SK-N-SH treated with all-trans-retinoic acid at 6 μM for 48 hours (cell line): ENCODE results near the gene SPRED3.

Experiments
- CSDC2 ChIP-seq: fragments of 250-450 bp; sonication (Bioruptor Pico); IDR thresholded peaks from 2 replicates; pipeline ENCODE4 v1.5.0; 2020; ENCODE audit warnings: mild to moderate bottlenecking, moderate library complexity
- OSR1 ChIP-seq: fragments of 250-450 bp; sonication (Bioruptor Pico); IDR thresholded peaks from 2 replicates; pipeline ENCODE4 v1.8.0; 2022; ENCODE audit warnings: moderate library complexity, mild to moderate bottlenecking, inconsistent platforms
- RARB ChIP-seq: fragments of 250-450 bp; sonication (Bioruptor Pico); IDR thresholded peaks from 2 replicates; pipeline ENCODE4 v1.8.0; 2021; ENCODE audit warnings: mild to moderate bottlenecking, moderate library complexity
- ZFP30 ChIP-seq: fragments of 450-650 bp; formaldehyde crosslinking; IDR thresholded peaks from 2 replicates; pipeline ENCODE4 v1.5.0; 2022; ENCODE audit warnings: mild to moderate bottlenecking, moderate library complexity
- ZNF70 ChIP-seq: fragments of 450-650 bp; formaldehyde crosslinking; IDR thresholded peaks from 2 replicates; pipeline ENCODE4 v1.5.0; 2020; ENCODE audit warnings: mild to moderate bottlenecking, moderate library complexity
- TF ChIP-seq, protein P1 (sequence below): fragments of 250-450 bp; sonication (Bioruptor Pico); IDR thresholded peaks from 2 replicates; pipeline ENCODE4 v1.8.0; 2021; ENCODE audit warnings: low read depth, mild to moderate bottlenecking, moderate library complexity, borderline replicate concordance
- TF ChIP-seq, protein P2 (sequence below): fragments of 250-450 bp; sonication (Bioruptor Pico); IDR thresholded peaks from 2 replicates; pipeline ENCODE4 v1.5.1; 2021; ENCODE audit warnings: mild to moderate bottlenecking, moderate library complexity
- TF ChIP-seq, protein P3 (sequence below): fragments of 250-450 bp; sonication (Bioruptor Pico); IDR thresholded peaks from 2 replicates; pipeline ENCODE4 v1.8.0; 2020; ENCODE audit warnings: mild to moderate bottlenecking, moderate library complexity, borderline replicate concordance

DNA sequence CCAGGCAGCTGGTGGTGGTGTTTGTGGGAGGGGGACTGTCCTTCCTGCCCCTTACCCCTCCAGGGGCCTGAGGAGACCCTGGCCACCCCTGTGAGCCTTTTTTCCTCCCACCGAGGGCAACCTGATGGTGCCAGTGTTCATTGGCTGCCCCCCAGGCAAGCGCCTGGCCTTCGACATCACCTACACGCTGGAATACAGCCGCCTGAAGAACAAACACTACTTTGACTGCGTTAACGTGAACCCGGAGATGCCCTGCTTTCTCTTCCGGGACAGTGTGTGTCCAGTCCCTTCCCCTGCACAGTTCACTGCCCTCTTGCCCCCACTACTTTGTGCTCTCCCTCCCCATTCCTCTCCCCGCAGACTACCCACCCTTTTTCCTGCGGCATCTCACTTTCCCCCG lies 21.5 kb upstream of the SPRED3 start:
- TF ChIP-seq CSDC2 (CRISPR knock-in tag) (no peak), ZNF70 (CRISPR knock-in tag) (no peak), ZFP30 (CRISPR knock-in tag) (no peak), RARB (CRISPR knock-in tag) (no peak), OSR1 (no peak)
- TF ChIP-seq, protein P1, sequence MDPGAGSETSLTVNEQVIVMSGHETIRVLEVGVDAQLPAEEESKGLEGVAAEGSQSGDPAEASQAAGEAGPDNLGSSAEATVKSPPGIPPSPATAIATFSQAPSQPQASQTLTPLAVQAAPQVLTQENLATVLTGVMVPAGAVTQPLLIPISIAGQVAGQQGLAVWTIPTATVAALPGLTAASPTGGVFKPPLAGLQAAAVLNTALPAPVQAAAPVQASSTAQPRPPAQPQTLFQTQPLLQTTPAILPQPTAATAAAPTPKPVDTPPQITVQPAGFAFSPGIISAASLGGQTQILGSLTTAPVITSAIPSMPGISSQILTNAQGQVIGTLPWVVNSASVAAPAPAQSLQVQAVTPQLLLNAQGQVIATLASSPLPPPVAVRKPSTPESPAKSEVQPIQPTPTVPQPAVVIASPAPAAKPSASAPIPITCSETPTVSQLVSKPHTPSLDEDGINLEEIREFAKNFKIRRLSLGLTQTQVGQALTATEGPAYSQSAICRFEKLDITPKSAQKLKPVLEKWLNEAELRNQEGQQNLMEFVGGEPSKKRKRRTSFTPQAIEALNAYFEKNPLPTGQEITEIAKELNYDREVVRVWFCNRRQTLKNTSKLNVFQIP: no peak
- TF ChIP-seq, protein P2, sequence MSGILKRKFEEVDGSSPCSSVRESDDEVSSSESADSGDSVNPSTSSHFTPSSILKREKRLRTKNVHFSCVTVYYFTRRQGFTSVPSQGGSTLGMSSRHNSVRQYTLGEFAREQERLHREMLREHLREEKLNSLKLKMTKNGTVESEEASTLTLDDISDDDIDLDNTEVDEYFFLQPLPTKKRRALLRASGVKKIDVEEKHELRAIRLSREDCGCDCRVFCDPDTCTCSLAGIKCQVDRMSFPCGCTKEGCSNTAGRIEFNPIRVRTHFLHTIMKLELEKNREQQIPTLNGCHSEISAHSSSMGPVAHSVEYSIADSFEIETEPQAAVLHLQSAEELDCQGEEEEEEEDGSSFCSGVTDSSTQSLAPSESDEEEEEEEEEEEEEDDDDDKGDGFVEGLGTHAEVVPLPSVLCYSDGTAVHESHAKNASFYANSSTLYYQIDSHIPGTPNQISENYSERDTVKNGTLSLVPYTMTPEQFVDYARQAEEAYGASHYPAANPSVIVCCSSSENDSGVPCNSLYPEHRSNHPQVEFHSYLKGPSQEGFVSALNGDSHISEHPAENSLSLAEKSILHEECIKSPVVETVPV: no peak
- TF ChIP-seq, protein P3, sequence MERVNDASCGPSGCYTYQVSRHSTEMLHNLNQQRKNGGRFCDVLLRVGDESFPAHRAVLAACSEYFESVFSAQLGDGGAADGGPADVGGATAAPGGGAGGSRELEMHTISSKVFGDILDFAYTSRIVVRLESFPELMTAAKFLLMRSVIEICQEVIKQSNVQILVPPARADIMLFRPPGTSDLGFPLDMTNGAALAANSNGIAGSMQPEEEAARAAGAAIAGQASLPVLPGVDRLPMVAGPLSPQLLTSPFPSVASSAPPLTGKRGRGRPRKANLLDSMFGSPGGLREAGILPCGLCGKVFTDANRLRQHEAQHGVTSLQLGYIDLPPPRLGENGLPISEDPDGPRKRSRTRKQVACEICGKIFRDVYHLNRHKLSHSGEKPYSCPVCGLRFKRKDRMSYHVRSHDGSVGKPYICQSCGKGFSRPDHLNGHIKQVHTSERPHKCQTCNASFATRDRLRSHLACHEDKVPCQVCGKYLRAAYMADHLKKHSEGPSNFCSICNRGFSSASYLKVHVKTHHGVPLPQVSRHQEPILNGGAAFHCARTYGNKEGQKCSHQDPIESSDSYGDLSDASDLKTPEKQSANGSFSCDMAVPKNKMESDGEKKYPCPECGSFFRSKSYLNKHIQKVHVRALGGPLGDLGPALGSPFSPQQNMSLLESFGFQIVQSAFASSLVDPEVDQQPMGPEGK: no peak
